GM21381 (cell line): ENCODE data around the gene PDE7B.
A peak's percentile ranks its signal among the peaks of the same experiment; 100 is the strongest.

ENCODE experiments used
- ATAC-seq: cut with Tn5 transposase; IDR thresholded peaks from one replicate; pipeline ENCODE4 v1.9.1; 2021; ENCODE audit warnings: mild to moderate bottlenecking, moderate library complexity; ENCODE audit not compliant: unreplicated experiment

PDE7B gene

DNA sequence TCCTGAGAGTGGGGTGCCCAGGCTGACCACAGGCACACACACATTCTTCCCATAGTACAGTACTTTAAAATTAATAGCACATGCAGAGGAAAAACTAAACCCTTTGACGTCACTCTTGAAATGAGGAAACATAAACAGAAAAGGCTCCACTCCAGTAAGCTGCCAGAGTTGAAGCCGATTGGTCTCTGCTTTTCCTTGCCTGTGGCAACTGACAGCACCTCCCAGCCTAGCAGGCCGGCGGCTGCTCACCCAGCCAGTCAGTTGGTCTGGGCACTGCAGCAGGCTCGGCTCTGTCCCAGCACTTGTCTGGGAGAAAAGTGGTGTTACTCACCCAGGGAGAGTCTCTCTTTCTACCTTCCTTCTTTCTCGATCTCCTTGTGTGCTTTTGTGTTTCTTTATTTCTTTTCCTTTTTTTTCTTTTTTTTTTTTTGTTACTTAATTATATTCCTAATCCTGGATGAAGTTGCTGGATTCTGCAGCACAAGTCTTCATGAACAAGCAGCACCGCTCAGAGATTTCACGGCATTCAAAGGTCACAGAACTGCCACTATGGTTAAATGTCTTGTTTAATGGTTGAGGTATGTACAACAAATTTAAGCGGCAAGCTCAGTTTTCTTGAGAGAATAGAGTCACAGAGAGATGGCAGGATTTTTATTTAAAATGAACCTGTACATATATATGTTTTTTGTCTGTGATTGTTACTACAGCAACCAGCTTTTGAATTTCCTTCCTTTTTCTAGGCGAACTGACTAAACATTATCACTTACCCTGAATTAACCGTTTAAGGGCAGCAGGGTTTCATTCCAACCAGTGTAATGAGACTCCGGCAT, at the start of gene PDE7B:
Gene PDE7B (plus strand): TSS at position 260 of the 830 bp plus-strand sequence.
- peak; percentile 89 for ATAC-seq

DNA sequence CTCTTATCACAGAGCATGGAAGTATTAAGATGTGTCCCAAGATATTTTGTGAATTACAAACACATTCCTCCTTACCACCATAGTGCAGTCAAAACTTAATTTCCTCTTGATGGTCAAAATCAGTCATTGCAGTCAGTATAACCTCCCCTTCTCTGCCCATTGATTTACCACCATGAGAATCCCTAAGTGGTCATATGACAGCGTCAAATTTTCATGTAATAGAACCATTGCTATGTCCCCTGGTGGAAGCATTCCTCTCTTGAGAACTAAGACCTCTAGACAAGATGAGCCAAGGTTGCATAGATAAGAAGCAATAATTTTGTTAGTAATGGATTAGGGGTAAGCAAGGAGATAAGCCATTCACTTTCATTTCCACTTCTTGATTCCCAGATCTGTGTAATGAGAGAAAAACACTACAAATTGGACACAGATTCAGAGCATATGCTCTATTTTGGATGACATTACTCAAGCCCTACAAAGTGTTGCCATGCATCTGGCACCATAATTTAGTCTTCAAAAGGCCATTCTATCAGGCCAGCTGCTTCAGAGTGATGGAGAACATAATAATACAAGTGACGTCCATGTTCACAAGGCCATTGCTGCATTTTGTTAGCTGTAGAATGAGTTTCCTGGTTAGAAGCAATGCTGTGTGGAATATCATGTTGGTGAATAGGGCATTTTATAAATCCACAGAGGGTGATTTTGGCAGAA, 49.6 kb upstream of the PDE7B start:
- no peak for ATAC-seq

DNA sequence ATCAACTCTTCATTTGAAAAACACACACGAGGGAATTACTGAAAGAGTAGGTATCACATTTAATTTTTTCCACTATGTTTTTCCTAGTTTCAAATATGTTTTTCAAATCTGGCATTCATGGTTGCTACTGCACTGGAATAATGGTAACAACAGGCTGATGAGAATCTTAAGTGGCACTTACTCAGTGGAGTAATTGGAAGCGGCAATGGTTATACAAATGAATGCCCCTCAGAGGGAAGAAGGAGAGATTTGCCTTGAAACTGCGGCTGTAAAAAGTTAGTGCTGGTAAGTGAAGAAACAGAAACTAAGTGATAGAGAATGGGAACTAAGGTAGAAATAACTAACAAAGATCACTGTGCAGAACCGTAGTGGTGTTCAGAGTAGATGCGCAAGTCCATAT, 41.0 kb upstream of the PDE7B start:
- no peak for ATAC-seq

DNA sequence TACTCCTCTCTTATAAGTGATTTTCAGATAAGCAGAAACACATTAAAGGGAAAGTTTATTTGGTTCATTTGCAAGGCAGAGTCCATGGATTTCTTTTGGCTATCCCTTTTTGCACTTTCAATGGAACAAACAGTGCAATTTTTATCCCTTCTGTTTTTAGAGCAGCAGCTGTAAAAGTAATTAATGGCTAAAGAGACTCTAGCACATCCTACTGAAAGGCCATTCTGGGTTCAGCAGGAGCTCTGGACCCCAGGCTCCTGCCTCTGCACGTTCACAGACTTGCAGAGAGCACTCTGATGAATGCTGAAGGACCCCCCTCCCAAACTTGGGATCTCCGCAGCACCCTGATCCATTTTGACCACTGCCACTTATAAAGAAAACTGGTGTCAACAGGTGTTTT, 40.3 kb upstream of the PDE7B start:
- ATAC-seq: no peak

DNA sequence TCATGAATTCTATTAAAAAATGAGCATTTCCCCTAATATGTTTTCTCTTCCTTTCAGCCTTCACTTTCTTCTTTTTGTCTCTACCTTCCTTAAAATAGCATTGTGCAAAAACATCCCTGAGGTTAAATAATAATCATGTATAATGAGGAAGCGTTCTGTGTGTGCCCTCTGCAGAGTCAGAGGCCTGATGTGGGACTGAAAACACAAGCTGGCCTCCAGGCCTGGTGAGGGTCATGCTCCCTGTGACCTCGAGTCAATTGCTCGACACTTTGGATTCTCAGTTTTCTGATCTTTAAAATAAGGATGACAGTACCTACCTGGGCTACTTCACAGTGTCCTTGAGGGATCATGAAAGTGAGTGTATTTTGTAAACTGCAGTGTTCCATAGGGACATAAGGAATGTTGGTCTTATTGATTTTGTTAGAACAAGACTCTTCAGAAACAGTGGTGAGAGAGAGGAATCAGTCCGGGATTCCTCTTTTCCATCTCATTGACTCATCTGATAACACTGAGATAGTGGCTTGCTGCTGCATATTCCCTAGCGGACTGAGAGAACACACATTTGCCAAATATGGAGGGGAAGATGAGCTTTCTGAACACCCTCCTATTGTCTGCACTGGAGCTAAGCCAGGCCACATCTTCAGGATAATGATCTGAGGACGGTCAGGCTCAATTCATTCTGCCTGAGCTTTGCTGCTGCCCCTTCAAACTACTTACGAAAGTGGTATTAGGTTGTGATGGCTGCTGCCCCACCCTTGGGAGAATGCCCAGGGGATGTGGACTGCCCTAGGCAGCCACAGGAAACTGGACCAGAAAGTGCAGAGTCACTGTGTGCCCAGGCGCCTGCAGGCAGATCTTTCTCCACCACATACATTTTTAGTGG, 39.6 kb upstream of the PDE7B start:
- no peak for ATAC-seq

DNA sequence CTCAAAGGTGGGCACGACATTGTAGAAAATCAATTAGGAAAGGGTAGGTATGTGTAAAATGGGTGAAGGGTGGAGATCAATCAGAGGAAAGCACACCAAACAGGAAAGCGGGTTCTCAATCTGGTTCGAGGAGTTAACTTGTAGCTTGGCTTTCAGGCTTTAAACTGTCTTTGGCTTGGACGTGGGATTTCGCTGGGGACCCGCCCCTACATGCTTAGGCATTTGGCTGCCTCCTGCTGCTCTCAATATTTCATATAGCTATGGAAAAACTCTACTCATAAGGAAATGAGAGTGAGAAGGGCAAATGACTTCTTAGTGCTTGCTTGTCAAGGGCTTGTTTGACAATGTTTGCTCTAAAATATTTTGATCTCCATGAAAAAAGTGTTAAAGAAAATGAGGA, 38.1 kb upstream of the PDE7B start:
- ATAC-seq: no peak

DNA sequence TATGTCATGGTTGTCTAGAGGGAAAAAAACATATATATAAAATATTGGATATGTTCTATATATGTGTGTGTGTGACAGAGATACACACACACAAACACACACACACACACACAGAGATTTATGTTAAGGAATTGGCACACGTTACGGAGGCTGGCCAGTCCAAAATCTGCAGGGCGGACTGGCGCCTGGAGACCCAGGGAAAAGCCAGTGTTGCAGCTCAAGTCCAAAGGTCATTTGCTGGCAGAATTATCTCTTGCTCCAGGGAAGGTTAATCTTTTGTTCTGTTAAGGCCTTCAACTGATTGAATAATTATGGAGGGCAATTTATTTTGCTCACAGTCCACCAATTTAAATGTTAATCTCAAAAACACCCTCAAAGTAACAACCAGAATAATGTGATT, 37.5 kb upstream of the PDE7B start:
- no peak for ATAC-seq

DNA sequence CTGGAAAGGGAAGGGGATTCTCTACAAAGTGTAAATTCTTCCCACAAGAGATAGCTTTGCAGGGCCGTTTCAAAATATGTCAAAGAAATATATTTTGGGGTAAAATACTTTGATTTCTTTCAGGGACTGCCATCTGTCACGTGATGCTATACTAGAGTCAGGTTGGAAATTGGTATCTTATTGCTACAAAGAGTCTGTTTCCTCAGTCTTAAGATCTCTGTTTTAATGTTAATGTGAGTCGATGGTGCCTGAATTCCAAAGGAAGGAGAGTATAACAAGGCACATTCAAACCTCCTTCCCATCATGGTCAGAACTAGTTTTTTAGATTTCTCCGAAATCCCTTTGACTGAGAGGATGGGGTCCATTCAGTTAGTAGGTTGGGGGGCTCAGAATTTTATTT, 36.3 kb upstream of the PDE7B start:
- no peak for ATAC-seq

DNA sequence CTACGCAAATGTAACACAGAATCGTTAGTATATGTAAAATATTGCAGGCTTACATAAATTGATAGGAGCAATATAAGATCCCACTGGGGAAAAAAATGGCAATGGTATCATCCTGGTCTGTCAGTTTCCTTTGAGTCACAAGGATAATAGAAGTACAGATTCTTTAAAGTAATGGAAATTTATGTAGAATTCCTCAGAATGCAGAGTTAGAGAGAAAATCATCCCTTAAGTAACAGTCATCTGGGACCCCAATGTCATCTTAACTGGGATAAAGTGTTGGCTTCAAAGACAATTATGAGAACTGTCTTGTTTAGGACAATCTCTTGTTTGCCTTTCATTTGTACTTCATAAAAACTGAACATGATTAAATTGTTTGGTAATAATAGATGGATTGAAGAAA, 34.5 kb upstream of the PDE7B start:
- no peak for ATAC-seq

GRCh38 chr6:135819665-135820064, 31.8 kb upstream of the PDE7B start:
- no peak for ATAC-seq

GRCh38 chr6:135820340-135820739, 31.2 kb upstream of the PDE7B start:
- ATAC-seq: no peak

- ATAC-seq: no peak
Observed at GRCh38 chr6:135823851-135824250, 27.6 kb upstream of the PDE7B start.

DNA sequence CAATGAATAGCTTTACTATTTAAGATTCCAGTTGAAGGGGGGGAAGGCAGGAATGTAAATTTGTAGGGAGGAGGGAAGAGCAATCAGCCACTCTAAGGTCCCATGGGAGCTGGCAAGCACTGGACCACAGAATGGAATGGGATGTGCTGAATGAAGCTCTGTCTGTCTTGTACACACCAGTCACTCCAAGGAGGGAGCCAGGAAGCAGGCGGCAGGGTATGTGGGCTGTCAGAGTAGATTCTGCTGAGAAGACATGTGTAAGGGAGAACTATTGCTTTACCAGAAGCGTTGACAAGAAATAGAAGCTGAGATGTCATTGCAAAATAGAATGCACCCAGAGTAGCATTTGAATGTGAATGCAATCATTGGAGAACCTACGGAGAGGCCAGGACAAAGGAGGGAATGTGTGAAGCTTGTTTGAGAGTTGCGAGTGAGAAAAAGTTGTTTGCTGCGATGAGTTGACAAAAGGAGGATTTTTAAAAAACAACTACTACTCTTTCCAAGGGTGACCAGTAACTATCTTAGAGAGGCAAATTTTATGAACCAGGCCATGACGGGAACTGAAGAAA, 25.2 kb upstream of the PDE7B start:
- no peak for ATAC-seq

DNA sequence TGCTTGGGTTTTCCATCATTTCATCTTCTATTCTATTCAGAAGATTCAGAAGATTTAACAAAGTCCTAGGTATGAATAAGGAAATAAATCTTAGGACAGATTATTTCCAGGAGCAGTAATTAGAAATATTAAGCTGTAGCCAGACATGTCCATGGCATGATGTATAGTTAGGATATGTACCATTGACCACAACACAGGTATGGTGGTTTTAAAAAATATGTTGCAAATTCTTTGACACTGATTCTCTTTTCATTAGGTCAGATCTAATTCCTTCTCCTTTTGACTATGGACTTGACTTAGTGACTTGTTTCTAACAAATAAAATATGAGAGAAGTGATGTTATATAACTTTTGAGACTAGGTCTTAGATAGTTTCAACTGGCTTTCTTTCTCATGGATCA, 23.5 kb upstream of the PDE7B start:
- ATAC-seq: no peak

DNA sequence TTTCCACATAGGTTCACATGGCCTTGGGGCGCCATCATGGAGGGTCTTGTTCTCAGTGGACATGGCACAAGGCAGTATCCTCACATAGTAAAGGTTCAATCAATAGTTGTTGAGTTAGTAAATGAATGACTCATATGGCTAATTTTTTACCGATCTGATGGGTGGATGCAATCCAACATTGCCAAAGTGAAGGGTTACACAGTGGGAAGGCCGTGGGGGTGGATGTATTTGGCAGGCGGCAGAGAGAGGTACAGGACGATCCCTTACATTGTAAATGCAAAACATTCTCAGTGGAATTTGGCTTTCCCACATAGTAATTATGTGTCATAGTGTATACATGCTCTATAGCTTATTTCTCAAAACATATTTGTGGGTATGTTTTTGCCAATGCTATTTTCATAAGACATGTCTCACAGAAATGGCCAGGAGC, 21.0 kb upstream of the PDE7B start:
- no peak for ATAC-seq

DNA sequence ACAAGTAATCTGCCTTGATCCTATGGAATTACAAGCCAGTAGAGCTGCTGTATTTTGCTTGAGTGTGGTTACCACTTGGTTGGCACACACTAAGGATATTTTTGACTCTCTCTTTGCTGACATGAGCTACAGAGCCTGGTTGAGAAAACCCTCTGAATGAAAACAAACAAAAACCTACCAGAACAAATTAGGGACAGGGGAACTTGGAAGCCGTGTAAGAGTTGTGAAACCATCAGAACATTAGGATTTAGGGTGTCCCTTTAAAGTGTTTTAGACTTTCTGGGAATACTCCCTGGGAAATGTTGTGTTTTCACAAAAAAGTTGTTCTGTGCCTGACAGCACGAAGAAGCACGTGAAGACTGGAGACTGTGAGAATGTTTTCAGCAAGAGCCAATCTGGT, 20.5 kb upstream of the PDE7B start:
- no peak for ATAC-seq

- ATAC-seq: no peak
Observed at GRCh38 chr6:135832166-135832565, 19.3 kb upstream of the PDE7B start.

GRCh38 chr6:135833771-135834170, 17.7 kb upstream of the PDE7B start:
- no peak for ATAC-seq

DNA sequence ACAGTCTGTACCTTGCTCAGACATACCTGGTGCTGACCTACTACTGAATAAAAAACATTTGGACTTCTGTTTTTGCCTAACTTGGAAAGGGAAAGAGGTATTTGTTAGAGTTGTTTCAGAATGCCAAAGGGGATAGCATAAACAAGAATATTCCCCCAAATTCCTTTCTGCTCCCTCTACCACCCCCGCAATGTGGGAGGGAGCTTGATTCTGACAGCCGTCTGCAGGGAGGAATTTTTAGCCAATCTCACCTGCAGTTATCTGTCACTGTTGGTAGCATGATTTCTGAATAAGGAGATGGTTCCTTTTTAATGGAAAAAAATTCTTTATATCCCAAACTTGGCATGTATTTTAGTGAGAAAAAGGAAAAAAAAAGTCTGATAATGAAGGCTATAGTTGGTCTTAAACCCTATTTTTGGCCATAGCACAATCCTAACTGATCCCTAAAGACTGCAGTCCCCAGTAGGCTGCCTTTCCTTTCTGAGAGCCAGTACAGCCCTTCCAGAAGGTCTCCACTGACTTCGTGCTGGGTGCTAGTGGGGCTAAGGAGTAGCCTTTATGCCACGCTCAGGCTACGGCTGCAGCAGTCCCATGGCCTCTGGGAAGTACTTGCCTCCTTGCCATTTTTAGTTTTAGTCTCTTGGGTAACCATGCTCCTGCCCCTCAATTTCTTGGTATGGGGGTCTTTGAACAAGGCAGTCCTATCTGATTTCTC, 13.6 kb upstream of the PDE7B start:
- no peak for ATAC-seq

DNA sequence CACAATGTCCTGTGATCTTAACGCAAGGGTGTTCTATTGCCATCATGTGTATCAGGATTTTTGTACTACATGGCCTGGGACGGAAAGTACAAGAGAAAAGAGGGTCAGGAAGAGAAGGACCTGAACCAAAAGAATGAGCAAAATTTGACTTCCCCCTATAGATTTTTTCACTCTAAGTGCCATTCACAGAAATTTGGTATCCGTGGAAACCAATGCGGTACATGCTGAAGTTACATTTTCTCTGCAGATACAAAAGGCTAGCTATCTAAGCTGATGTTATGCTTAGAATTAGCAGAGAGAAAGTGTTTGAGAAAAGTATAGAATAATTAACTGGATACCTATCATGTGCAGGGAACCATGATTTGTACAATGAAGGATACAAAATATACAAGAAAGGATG, 12.4 kb upstream of the PDE7B start:
- no peak for ATAC-seq
